AG20443 (cell line): ENCODE measurements around the gene PMEPA1.
A peak's percentile ranks its signal among the peaks of the same experiment; 100 is the strongest.

Experiments used
- DNase-seq: peaks from one replicate; pipeline ENCODE4 v3.0.0; 2012; ENCODE audit warnings: low spot score, mixed read lengths

Gene PMEPA1

DNA sequence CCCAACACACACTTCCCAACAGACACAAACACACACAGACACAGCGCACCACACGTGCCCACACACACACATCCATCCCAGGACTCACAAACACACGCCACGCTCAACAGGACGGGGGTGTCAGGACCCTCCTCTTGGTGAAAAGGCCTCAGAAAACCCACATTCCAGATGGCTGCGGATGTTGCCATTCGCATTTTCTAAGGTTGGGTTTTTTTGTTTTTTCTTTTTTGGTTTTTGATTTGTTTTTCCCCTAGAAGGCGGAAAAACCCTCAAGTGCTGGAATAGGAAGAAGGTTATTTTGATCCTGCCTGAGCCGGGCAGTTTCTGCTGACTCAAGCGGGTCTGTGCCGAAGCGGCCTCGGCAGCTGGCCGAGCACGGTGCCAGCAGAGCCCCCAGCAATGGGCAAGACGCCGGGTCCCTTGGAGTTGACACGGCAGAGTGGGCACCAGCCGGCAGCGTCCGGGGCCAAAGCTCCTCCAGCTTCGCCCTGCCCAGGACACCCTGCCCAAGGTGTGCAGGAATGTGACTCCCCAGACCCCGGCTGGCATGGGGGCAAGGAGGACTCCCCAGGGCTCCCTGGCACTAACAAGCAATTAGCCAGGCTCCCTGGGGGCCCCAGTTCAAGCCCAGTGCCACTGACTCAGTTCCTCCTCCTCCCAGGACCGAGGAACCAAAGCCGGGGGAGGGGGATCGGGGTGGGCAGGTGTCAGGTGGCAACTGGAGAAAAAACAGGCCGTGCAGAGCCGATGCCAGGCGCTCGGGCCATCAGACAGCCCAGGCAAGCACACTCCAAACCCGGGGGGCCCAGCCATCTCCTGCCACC, 48.7 kb downstream of the PMEPA1 start:
- no peak for DNase-seq

DNA sequence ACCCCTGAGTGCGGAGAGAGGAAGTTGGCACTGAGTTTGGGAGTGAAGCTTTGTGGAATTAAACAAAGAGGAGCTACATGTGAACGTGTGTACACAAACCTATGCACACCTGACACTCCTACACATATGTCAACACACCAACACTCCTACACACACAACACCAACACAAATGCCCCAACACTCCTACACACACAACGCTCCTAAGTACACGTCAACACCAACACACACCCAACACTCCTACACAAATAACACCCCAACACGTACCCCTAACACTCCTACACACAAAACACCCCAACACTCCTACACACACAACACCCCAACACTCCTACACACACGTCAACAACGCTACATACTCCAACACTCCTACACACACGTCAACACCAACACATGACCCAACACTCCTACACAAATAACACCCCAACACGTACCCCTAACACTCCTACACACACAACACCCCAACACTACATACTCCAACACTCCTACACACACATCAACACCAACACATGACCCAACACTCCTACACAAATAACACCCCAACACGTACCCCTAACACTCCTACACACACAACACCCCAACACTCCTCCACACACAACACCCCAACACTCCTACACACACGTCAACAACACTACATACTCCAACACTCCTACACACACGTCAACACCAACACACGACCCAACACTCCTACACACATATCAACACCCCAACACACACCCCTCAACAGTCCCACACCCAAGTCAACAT, 49.5 kb downstream of the PMEPA1 start:
- DNase-seq = no peak

DNA sequence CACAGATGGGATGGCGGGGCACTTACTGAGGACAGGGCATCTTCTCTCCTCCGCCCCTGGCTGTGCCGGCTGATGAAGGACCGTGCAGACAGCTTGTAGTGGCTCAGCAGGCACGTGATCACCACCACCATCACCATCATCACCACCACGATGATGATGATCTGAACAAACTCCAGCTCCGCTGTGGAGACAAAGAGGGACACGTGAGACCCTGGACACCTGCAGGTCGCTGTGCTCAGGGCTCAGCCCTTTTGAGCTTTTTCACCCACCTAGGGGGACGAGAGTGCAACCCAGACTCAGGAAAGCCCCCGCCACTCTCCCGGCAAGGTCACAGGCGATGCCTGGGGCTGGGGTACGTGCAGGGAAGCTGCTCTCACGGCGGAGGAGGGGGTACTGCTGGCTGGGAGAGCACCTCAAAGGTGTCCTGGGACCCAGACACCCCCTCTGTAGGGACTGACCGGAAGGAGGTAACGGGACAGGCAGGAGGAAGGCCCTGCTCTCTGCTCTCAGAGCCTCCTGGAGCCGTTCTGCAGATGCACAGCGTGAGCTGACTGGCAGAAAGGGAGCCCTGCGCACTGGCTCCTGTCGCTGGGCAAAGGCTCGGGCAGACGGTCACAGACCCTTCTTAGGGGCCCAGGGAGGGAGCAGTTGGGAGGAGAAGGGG, 50.2 kb downstream of the PMEPA1 start:
- DNase-seq = no peak

DNA sequence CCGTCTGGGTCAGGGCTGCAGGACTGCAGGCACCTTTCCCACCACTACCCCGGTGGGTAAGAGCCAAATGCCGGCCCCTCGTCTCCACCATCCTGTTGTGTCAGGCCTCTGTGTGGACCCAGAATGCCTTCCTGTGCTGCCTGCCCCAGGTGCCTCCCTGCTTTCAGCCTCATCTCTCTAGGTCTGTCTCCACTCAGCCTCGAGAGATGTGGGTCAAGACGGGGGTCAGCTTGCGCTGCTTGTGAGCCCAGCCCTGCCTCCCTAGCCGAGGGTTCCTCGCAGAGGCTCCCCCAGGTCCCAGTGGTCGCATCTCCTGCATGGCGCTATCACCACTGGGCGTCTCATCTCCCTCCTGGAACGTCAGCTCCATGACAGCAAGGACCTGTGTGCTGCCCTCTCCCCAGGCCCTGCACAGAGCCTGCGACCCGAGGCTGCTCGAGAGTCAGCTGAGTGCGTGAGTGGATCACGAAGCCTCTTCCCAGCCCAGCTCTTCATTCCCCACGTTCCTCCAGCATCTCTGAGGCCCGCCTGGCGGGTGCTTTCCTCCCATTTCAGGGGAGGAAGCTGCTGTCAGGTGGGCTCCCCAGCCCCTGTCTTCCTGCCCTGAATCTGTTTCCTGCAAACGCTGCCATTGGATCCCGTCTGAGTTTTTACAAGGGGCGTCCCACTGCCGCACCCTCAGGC, 50.8 kb downstream of the PMEPA1 start:
- peak; percentile 6 for DNase-seq

DNA sequence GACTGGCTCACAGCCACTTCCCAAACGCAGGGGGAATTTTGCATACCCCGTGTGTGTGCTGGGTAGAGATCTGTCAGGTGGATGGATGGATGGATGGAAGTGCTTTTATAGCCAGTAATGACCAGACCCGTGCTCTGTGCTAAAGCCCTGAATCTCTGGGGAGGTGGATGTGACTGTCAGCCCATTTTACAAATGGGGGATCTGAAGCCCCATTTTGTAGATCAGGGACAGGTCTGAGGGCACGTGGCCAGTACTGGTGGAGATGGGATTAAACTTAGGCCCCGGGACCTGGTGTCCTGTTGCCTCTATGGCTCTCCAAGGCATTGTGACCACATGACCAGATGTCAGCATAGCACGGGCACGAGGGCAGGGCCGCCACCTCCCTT, 51.4 kb downstream of the PMEPA1 start:
- DNase-seq = no peak

DNA sequence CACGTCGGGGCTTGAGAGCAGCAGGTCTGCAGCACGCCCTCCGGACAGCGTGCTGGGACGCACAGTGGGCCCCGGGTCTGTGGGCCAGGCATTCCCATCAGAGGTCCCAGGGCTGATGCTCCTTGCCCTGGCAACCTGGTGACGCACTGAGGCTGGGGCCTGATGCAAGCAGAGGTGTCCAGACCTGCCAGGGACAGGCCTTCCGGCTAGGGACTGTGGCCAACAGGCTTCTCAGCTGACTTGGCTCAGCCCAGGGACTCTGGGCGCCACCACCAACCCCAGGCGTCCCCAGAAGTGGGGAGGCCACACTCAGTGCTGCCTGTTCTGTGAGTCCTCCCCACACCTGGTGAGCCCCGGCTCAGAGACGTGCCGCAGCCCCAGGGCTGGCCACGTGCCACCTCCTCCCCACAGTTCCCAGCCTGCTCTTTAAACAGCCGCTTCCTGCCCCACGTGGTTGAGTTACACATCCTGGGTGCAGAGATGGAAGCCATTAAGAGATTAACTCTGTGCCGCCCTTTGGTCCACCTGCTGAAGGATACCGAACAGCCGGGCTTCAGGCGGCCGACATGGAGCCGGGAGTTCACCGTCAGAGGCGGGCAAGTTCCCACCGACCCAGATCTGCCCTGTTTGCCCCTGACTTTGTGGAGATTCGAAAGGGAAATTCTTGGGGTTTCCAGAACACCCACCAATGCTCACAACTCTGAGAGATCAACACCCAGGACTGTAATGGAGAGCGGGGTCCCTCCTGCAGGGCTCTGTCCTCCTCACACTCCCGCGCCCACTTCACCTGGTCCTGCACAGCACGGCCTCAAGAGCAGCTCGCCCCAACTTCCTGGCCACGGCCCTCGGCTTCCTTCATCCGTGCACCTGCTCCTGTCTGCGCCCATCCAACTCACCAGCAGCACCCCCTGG, 52.0 kb downstream of the PMEPA1 start:
- peak; percentile 11 for DNase-seq

DNA sequence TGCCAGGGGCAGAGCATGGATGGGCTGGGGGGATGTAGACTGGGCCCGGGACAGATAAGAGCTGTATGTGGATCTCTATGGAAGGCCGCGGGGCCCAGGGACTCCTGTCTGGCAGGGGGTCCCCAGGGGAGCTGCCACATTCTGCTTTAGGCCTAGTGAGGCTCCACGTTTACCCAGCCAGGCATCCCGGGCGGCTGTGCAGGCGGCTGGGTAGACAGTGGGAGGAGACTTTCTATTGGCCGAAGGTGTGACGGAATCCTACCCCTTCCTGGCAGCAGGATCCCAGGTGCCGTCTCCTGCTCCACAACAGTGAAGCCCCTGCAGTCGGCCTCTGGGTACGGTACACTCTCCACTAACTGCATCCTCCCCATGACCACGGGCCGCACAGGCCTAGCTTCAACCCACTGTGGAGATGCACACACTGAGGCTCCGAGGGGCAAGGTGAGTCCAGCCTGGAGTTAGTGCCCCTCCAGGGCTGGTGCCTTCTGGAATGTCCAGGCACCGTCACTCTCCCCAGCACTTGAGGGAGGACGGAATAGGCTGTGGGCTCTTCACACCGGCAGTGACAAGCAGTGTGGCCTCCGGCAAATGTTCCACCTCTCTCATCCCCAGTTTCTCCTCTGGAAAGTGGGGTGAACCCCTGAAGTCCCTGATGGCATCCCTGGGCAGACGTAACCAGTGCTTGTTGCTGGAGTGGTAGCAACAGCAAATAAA, 52.8 kb downstream of the PMEPA1 start:
- DNase-seq = peak; percentile 7

DNA sequence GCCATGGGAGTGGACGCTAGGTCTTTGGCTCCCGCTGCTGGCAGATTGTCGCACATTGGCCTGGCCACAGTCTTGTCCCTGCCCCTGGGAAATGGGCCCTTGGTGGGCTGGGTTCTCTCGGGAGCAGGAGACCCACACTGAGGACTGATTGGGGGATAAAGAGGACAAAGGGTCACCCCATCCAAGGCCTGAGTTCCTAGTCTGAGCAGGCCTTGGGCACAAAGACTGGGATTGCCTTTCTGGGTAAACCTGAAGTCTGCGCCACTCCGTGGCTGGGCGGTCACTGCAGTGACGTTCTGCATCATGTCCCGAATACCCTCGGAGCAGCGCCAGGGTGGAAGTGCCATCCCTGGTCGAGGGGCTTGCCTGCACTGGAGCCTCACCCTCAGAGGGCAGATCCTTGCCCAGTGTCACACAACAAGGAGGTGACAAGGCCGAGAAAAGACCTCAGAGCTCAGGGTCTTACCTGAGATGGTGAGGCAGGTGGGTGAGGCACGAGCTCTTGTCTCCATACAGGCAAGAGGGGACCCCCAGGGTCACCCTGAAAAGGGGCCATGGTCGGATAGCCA, 53.5 kb downstream of the PMEPA1 start:
- DNase-seq = peak; percentile 9

DNA sequence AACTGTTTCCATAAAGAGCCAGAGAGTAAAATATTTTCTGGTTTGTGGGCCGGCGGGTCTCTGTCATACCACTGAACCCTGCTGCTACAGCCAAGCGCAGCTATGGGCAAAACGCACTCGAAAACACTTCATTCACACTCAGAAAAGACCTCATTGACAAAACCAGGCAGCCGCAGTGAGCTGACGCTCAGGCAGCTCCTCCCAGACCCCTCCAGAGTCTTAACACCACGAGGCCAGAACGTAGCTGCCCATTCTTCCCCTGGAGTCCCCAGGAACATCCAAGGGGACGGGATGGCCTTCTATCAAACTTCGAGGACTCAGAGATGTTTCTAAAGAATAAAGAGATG, 54.0 kb downstream of the PMEPA1 start:
- DNase-seq = peak; percentile 8

DNA sequence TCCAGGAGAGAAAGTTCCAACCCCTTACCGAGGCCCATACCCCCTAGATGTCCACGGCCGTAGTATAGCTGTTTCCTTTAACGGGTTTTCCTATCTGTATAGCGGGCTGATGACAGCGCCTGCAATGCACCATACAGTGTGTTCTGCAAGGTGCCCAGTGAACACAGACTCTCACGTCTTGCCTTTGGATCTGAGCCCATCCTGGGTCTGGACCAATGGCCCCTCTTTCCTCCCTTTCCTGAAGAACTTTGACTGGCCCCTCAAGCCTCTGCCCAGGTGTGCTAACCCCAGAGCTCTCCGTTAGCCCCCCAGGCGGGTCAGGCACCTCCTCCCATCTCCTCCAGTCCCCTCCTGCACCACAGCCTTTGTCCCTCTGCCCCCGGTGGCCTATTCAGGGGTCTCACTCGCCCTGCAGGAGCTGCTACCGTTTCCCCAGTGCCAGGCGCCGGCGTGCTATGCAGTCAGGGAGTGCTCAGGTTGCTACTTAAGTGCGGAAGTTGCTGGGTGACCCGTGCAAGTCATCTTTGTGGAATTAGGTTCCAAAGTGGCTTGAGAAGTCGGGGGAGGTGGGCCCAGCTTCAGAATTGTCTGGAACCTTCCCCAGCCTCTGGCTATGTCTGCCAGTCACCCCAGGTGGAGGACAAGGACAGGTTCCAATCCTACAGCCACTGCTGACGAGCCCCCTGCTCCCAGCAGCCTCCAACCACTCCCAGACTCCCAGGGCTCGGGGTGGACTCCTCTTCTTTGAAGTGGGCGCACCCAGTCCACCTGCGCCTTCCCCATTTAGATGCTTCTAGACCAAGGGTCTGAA, 54.6 kb downstream of the PMEPA1 start:
- DNase-seq = peak; percentile 11

DNA sequence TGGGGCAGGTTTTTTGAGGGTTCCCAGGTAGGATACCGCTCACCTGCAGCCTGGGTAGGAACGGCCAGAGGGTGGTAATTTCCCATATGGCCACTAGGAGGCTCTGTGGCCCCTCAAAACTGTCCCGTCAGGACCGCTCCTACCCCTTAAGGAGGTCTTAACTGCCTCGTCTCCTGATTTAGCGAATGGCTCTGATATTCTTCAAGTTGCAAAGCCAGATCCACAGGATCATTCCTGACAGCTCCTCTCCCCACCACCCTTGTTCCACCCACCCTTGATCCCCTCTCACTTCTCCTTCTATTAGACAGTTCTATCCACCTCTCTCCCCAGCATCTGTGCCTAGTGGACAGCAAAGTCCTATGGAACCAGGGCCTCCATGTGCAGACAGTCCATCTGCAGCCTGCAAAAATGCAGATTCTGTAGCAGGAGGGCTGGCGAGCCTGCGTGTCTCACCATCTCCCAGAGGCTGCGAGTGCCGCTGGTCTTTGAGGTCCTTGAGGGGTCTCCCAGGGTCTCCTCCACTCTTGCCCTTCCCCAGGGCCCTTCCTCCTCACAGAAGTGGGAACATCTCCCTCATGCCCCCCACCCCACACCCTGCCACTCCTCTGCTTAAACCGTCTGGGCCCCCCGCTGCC, 55.3 kb downstream of the PMEPA1 start:
- DNase-seq = peak; percentile 92

DNA sequence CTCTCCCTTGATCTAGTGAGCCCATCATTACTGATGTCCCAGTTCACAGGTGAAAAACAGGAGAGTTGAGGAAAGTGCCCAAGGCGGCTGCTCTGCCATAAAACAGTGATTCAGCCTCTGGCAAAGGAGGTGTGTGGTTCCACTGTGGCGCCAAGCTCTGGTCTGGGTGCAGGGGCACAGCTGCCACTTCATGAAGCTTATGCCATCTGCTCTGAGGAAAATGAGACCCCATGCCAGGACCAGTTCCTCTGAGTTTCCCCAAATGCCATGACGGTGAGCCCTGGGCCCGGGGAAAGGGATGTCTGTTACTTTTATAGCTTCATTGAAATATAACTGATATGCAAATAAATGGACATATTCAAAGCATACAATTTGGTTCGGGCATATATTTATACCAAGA, 55.9 kb downstream of the PMEPA1 start:
- peak; percentile 10 for DNase-seq

DNA sequence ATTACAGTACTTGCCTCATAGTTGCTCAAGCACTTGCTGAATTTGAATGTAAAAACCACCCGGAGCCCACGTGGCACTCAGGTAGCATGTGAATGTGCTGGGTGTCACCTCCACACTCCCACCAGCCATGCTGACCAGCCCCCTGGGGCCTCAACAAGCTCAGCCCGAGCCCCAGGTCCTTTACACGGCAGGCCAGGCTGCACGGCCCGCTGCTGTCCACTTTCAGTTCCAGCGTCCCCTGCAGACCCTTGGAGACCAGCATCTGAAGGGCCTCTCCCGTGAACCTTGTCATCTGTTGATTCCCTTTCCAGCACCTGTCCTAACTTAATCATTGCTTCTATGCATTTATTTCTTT, 56.3 kb downstream of the PMEPA1 start:
- DNase-seq = peak; percentile 13

DNA sequence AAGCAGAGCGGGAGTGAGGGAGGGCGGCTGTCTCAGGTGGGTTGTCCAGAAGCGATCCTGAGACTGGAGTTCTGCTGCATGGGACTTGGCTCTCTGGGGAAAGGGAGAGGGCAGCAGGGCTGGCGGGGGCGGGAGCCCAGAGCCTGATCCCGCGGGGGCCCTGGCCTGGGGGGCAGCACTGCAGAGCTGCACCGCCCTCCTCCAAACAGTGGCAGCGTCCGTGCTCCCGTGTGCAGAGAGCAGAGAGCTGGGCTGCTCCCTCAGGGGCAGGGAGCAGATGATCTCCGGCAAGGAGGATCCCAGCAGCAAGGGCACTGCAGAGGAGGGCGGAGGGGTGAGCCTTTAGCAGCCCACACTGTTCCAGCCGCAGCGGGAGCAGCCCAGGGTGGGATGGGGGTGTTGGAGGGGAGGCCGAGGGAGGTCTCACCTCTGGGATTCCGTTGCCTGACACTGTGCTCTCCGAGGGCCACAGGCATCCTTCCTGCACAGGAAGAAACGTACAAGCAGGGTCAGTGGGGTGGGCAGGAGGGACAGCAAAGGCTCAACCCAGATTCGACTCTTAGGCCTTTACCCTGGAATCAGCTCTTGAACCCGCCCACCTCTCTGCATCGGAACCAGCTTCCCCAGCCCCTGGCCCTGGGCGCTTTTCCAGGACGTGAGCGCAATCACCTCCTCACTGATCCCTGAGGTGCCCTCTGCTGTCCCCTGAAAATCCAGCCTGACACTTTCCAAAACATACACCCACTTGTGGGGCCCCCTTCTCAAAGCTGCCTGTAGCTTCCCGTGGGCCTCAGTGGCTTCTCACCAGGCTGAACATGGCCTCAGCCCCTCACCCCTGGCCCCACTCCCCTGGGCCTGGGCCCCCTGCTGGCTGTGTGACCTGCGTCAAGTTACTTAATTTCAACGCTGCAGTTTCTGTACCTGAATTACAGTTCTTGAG, 56.9 kb downstream of the PMEPA1 start:
- DNase-seq = peak; percentile 5

DNA sequence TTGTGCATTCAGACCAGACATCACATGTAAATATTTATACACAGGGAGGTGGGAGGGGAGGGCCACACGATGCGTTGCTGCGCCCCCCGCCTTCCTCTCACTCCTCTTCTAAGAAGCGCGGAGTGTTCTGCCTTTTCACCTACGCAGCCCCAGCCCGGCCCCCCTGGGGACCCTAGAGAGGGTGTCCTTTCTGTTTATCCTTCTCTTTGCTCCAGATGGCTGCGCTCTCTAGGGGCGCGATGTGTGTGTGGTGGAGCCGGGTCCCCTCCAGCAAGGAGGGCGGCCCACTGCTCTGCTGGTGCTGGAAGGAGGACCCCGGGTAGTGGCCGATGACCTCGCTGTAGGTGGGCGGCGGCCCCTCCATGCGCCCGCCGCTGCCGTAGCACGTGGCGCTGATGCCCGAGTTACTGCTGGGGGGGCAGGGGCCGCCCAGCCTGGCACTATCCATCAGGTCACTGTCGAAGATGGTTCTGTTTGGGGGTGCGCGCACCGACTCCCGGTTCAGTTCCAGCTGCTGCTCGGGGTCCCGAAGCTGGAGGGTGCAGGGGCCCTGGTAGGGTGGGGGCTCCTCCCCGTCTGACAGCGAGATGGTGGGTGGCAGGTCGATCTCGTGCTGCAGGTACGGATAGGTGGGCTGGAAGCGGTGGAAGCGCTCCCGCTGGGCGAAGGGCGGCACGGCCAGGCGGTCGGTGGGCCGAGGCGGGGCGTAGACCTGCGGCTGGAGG, 57.8 kb downstream of the PMEPA1 start:
- peak; percentile 8 for DNase-seq

DNA sequence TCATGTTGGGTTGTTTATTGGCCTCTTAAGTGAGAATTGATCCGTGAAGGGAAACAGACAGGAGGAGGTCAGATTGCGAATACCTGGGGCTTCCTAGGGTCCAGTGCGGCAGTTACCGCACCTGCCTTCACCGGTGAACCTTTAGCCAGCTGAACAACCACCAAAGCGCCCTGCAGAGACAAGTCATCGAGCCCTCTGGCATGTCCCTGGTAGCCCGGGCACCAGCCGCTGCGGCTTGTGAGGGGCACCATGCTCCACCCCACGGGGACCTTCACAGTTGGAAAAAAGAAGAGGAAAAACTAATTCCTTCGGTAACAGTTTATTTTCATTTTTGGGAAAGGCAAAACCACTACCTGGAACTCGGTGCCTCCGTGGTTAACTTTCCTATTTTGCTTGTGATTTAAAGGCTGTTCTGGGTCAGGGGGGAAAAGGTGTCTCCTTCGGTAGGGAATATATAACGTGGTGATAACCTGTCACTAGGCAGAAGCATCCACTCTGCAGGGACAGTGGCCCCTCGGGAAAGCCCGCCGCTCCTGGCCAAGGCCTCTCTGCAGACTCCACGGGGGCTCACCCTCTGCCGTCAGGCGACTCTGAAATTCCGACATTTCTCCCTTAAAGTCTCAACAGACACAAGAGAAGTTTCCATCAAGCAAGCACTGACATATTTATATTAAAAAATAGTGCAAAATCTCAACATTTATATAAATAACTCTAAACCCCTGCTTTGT, 58.9 kb downstream of the PMEPA1 start:
- DNase-seq = no peak

DNA sequence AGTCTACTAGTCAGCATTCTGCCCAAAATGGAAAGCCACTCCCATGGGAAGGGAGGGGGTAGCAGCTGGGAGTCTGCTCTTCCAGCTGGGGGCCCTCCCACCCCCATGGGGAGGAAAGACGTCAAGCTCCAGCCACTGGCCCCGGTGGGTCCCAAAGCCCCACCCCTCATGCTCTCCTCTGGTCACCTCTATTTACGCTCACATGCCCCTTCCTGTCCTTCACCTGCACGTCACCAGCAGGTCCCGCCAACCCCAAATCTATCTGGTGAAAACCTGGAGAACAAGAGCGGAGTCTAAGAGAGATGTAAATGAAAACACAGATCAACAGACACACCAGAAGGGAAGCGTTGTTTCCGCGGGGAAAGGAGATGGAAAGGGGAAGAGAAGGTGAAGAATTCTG, 59.5 kb downstream of the PMEPA1 start:
- peak; percentile 5 for DNase-seq
